Measurements from ENCODE around the gene DDX39A.

The DDX39A gene

GRCh38 chr19:14442891-14443631, 23.9 kb upstream of the DDX39A start:
- no peak for TF ChIP-seq FOXM1 (IDR thresholded peaks at IDR 0.05; ENCODE audit: borderline replicate concordance)
- no peak for TF ChIP-seq NFRKB (IDR thresholded peaks at IDR 0.05)
- TF ChIP-seq ZNF384 (IDR thresholded peaks at IDR 0.05) = no peak
- no peak for TF ChIP-seq FOXA1 (IDR thresholded peaks at IDR 0.05)
- no peak for TF ChIP-seq ELF4 (IDR thresholded peaks at IDR 0.05)
- no peak for TF ChIP-seq L3MBTL2 (conservative IDR thresholded peaks at IDR 0.05)
- no peak for TF ChIP-seq ARNT (IDR thresholded peaks at IDR 0.05)
- TF ChIP-seq CTBP1 (IDR thresholded peaks at IDR 0.05; ENCODE audit: borderline replicate concordance) = no peak
- no peak for TF ChIP-seq HDGF (IDR thresholded peaks at IDR 0.05; ENCODE audit: borderline replicate concordance)
- no peak for TF ChIP-seq FOXK2 (IDR thresholded peaks at IDR 0.05)
- TF ChIP-seq TARDBP (IDR thresholded peaks at IDR 0.05) = no peak
- TF ChIP-seq SUZ12 (IDR thresholded peaks at IDR 0.05) = no peak
- no peak for TF ChIP-seq SP1 (IDR thresholded peaks at IDR 0.05)
- TF ChIP-seq BHLHE40 (IDR thresholded peaks at IDR 0.05; ENCODE audit: borderline replicate concordance) = no peak
- TF ChIP-seq, protein P1, sequence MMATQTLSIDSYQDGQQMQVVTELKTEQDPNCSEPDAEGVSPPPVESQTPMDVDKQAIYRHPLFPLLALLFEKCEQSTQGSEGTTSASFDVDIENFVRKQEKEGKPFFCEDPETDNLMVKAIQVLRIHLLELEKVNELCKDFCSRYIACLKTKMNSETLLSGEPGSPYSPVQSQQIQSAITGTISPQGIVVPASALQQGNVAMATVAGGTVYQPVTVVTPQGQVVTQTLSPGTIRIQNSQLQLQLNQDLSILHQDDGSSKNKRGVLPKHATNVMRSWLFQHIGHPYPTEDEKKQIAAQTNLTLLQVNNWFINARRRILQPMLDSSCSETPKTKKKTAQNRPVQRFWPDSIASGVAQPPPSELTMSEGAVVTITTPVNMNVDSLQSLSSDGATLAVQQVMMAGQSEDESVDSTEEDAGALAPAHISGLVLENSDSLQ (IDR thresholded peaks at IDR 0.05) = no peak
- no peak for TF ChIP-seq LEF1 (IDR thresholded peaks at IDR 0.05; ENCODE audit: borderline replicate concordance)
- ChIA-PET POLR2A (no interaction called here), CTCF (no interaction called here)
- DNase-seq (ENCODE audit: extremely low spot score) = no peak

DNA sequence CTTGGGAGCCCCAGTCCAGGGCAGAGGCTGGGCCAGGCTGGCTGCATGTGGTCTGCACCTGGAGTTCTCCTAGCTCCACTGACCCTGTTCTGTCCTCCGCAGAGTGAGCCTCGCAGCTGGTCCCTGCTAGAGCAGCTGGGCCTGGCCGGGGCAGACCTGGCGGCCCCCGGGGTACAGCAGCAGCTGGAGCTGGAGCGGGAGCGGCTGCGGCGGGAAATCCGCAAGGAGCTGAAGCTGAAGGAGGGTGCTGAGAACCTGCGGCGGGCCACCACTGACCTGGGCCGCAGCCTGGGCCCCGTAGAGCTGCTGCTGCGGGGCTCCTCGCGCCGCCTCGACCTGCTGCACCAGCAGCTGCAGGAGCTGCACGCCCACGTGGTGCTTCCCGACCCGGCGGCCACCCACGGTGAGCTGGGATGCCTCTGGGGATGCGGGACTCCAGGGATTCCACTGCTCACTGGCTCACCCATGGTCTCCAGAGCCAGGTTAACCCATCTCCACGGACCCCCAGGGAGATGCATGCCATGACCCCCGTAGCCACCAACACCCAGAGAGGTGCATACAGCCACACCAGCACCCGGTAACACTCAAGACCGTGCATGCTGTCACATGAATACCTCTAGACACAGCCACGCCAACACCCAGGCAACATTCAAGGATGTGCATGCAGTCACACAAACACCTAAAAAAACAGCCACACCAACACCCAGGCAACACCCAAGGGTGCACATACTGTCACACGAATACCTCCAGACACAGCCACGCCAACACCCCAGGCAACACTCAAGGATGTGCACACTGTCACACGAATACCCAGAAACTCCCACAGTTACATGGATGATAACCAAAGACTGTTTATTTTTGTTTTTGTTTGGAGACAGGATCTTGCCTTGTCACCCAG, 22.1 kb upstream of the DDX39A start:
- ChIA-PET CTCF (no interaction called here), POLR2A (no interaction called here)
- TF ChIP-seq L3MBTL2 (conservative IDR thresholded peaks at IDR 0.05) (no peak), HDGF (IDR thresholded peaks at IDR 0.05; ENCODE audit: borderline replicate concordance) (no peak), FOXA1 (IDR thresholded peaks at IDR 0.05) (no peak), LEF1 (IDR thresholded peaks at IDR 0.05; ENCODE audit: borderline replicate concordance) (no peak), ZNF384 (IDR thresholded peaks at IDR 0.05) (no peak), NFRKB (IDR thresholded peaks at IDR 0.05) (no peak), SP1 (IDR thresholded peaks at IDR 0.05) (no peak)
- no peak for DNase-seq (ENCODE audit: extremely low spot score)

DNA sequence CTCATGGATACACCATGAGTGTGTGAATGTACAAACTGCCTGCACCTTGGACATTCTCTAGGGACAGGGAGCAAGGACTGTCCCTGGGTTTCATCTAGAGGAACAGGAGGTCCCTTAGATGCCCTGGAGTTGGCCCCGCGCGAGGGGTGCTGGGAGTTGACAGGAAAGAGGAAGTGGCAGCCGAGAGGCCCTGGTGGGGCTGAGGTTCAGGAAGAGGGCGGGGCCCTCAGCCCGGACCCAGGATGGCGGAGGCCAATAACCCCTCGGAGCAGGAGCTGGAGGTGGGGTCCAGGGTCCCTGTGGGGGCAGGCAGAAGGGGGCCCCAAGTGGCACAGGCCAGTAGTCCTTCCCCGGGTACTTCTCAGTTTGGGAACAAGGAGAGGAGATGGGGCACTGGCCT, 20.9 kb upstream of the DDX39A start:
- DNase-seq (ENCODE audit: extremely low spot score) = no peak
- TF ChIP-seq FOXM1 (IDR thresholded peaks at IDR 0.05; ENCODE audit: borderline replicate concordance) (no peak), HDGF (IDR thresholded peaks at IDR 0.05; ENCODE audit: borderline replicate concordance) (no peak), ELF4 (IDR thresholded peaks at IDR 0.05) (no peak), LEF1 (IDR thresholded peaks at IDR 0.05; ENCODE audit: borderline replicate concordance) (no peak), FOXK2 (IDR thresholded peaks at IDR 0.05) (no peak), TARDBP (IDR thresholded peaks at IDR 0.05) (no peak), SUZ12 (IDR thresholded peaks at IDR 0.05) (no peak), ARNT (IDR thresholded peaks at IDR 0.05) (no peak), FOXA1 (IDR thresholded peaks at IDR 0.05) (no peak), ZNF384 (IDR thresholded peaks at IDR 0.05) (no peak), NFRKB (IDR thresholded peaks at IDR 0.05) (no peak), SP1 (IDR thresholded peaks at IDR 0.05) (no peak), CTBP1 (IDR thresholded peaks at IDR 0.05; ENCODE audit: borderline replicate concordance) (no peak), BHLHE40 (IDR thresholded peaks at IDR 0.05; ENCODE audit: borderline replicate concordance) (no peak)
- TF ChIP-seq, protein P1 (IDR thresholded peaks at IDR 0.05) = no peak
- ChIA-PET CTCF (no interaction called here), POLR2A (no interaction called here)

- ChIA-PET CTCF (interaction anchor here (0.7 kb wide), 1 partner anchor 64 kb away, joined by 6 read pairs; no protein-coding TSS in a partner anchor), POLR2A (no interaction called here)
- TF ChIP-seq, protein P1 (IDR thresholded peaks at IDR 0.05) = no peak
- no peak for TF ChIP-seq HDGF (IDR thresholded peaks at IDR 0.05; ENCODE audit: borderline replicate concordance)
- no peak for TF ChIP-seq SP1 (IDR thresholded peaks at IDR 0.05)
- no peak for TF ChIP-seq CTBP1 (IDR thresholded peaks at IDR 0.05; ENCODE audit: borderline replicate concordance)
- TF ChIP-seq ZNF384 (IDR thresholded peaks at IDR 0.05) = no peak
- TF ChIP-seq ELF4 (IDR thresholded peaks at IDR 0.05) = no peak
- DNase-seq (ENCODE audit: extremely low spot score) = no peak
These were observed 19.9 kb upstream of the DDX39A start for GRCh38 chr19:14439014-14439413.

GRCh38 chr19:14437578-14438140, 18.5 kb upstream of the DDX39A start:
- POLR2A ChIA-PET = no interaction called here
- CTCF ChIA-PET = interaction anchor here (0.8 to 0.9 kb wide), 2 partner anchors 35 to 1114 kb away, joined by 3 read pairs; no protein-coding TSS in a partner anchor
- TF ChIP-seq L3MBTL2 (conservative IDR thresholded peaks at IDR 0.05) (no peak), SUZ12 (IDR thresholded peaks at IDR 0.05) (no peak), ELF4 (IDR thresholded peaks at IDR 0.05) (no peak)
- no peak for DNase-seq (ENCODE audit: extremely low spot score)

All from HEK293T (cell line).